Psoas muscle (tissue), 8 donors: Measurements from ENCODE around the gene EPHB1. TPM values are rescaled to one million over a fixed set of nuclear protein-coding genes. Genes with fewer than 3 reads are reported as not detected.
A peak's percentile ranks its signal among the peaks of the same experiment; 100 is the strongest.

Experiments
- ATAC-seq, 4 donors: fragments of 200-7000 bp; cut with Tn5 transposase; one replicate each; pipeline ENCODE4 v1.9.1; 2020; ENCODE audit warnings: moderate library complexity in 3 of 4, mild to moderate bottlenecking in 2 of 4
- DNase-seq, 2 donors: peaks; one replicate each; pipeline ENCODE4 v3.0.0-alpha.2; 2020
- H3K27ac ChIP-seq: fragments of 200-600 bp; one replicate; pipeline ENCODE4 v1.8.0; 2022
- H3K27me3 ChIP-seq, 3 donors: fragments of 200-600 bp in 1 of 3; one replicate each; pipeline versions ENCODE4 v1.6.1 to v1.8.0; 2013 to 2022; ENCODE audit warnings: low read length in 2 of 3, mild to moderate bottlenecking in 2 of 3, moderate library complexity in 1 of 3; ENCODE audit not compliant: insufficient read depth in 3 of 3
- H3K36me3 ChIP-seq, 2 donors: fragments of 200-600 bp in 1 of 2; one replicate each; pipeline versions ENCODE4 v1.6.1 to v1.8.0; 2013 to 2022; ENCODE audit warnings: low read depth in 1 of 2, mild to moderate bottlenecking in 1 of 2, moderate library complexity in 1 of 2; ENCODE audit not compliant: insufficient read depth in 1 of 2
- H3K4me1 ChIP-seq: fragments of 200-600 bp; one replicate; pipeline ENCODE4 v1.8.0; 2022
- H3K4me3 ChIP-seq: fragments of 200-600 bp; one replicate; pipeline ENCODE4 v1.8.0; 2022; ENCODE audit warnings: mild to moderate bottlenecking
- H3K9me3 ChIP-seq: fragments of 200-600 bp; one replicate; pipeline ENCODE4 v1.8.0; 2022
- WGBS, 3 donors: extraction: QIAGEN DNeasy Blood & Tissue Kit; methylation state at CpG; one replicate each; pipeline versions ENCODE4 v1.1.6 to v1.1.7; 2013; 5-methylcytosine and 5-hydroxymethylcytosine counted together
- intact Hi-C, 2 donors: fragments of 100-400 bp; cut with DNase I; formaldehyde crosslinking; loops; one replicate each; pipeline versions ENCODE4 v1.11.0 to v1.14.2; 2022
- polyA plus RNA-seq, 3 donors: library from polyadenylated mRNA; stranded (reverse); fragments of 200-250 nt; gene quantifications; one replicate each; pipeline ENCODE4 v1.2.3, GENCODE V29; 2013
- total RNA-seq, 4 donors: library from RNA; stranded (reverse); fragmentation: NEBNext Ultra II Directional in 2 of 4; extraction: Animal tissue kit (Norgen Biotek cat#: 25700) in 2 of 4; gene quantifications; one replicate each; pipeline versions ENCODE4 v1.2.1 to v1.2.4, GENCODE V29; 2021 to 2023
- TF ChIP-seq, protein P1 (sequence below): fragments of 200-600 bp; IDR thresholded peaks from one replicate; pipeline ENCODE4 v1.8.0; 2022; ENCODE audit warnings: antibody characterized with exemption
- donor health status: healthy with polysubstance abuse.
- donor health status: DM: no; HTN: no; CAD: no; lungs with moderate emphysema.
- donor health status: Bipolar disorder and iron deficiency.
- donor health status: healthy.
- donor health status: DM: yes; HTN: yes; CAD: no.
- donor health status: DM: no; HTN: no; CAD: no.
- donor health status: DM: no; HTN: no; CAD: no.
- donor health status: DM: yes; HTN: yes; CAD: no.

Gene EPHB1
- total and polyA plus RNA-seq, 7 donors = 0.85 to 6.3 (median 2.0) TPM

DNA sequence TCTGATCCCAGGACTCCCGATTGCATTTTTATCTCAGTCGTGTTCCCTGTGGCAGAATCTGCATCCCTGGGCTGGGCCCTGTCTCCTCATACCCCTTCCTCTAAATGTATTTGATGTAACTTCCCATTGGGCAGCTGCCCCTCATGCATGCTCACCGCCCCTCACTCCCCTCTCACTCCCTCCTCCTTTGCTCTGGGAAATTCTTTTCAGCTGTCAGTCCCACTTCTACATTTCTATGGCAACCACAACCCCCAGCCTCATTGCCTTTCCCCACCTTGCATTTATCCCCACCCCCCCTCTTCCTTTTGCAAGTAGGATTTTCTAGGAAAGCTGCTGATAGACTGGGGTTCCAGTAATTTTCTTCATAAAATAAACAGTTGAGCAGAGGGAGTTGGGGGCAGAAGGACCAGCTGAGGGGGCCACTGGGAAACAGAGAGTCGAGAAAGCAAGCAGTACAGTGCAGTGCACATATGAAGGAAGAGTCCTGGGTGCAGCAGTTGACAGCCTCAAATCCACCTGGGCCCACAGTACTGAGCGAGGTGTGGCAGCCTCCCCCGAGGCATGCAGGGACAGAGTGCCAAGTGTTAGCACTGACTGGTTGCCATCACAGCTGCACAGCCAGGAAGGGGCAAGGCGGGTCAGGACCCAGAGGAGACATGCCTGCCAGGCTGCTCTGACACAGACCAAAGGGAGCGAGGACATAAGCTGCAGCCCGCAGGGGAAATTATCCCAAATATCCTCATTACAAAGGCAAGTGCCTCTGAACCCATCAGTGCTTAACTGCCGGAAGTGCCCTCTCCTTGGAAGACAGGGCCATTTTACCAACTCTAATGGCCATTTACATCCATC, 476.3 kb downstream of the EPHB1 start:
- Histone ChIP-seq H3K4me1 (peaks cover 13% of the 10 kb centered on the region), H3K27ac (no peak overlapping the region), H3K36me3 (no peaks in the 10 kb centered on the region), H3K9me3 (no peaks in the 10 kb centered on the region), H3K27me3 (no peaks in the 10 kb centered on the region), H3K4me3 (no peak overlapping the region)
- TF ChIP-seq, protein P1, sequence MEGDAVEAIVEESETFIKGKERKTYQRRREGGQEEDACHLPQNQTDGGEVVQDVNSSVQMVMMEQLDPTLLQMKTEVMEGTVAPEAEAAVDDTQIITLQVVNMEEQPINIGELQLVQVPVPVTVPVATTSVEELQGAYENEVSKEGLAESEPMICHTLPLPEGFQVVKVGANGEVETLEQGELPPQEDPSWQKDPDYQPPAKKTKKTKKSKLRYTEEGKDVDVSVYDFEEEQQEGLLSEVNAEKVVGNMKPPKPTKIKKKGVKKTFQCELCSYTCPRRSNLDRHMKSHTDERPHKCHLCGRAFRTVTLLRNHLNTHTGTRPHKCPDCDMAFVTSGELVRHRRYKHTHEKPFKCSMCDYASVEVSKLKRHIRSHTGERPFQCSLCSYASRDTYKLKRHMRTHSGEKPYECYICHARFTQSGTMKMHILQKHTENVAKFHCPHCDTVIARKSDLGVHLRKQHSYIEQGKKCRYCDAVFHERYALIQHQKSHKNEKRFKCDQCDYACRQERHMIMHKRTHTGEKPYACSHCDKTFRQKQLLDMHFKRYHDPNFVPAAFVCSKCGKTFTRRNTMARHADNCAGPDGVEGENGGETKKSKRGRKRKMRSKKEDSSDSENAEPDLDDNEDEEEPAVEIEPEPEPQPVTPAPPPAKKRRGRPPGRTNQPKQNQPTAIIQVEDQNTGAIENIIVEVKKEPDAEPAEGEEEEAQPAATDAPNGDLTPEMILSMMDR = no peak
- intact Hi-C loops = no loop called here
- 38 to 51% (median 39%) methylated on average over 10 of the region's 10 CpGs for WGBS, 3 donors
- DNase-seq (peak in 1 of 2 donors; percentile 74), ATAC-seq (peak; percentile 51 to 96 (median 90))

DNA sequence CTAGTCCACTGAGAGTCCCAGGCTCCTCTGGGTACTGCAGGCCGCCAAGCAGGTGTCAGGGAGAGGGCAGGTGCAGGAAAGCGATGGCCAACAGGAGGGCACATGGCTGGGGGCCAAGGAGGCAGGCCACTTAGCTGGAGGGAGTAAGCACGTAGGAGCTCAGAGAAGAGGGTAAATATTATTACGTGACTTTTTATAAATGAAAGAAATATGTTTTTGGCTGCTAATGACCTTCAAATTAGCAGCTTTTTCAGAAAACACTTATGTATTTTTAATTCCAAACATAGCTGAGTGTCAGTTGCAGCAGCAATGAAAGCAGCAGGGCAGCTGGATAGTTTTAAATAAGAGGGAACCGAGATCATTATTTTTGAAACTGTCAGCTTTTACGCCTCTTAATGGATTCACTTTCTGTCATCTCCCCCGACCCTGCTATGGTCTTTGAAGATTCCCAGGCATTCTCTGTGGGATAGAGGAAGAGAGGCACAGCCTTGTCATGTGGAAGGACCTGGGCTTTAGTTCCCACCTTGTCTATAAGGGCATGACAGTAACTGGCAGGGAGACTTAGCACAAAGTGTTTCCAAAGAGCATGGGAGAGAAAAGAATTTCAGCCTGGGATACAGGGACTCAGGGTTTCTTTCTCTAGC, 477.1 kb downstream of the EPHB1 start:
- WGBS, 3 donors = 31 to 42% (median 42%) methylated on average over 7 of the region's 7 CpGs
- Histone ChIP-seq H3K27me3 (no peaks in the 10 kb centered on the region), H3K4me1 (peaks cover 10% of the 10 kb centered on the region), H3K27ac (no peak overlapping the region), H3K36me3 (no peaks in the 10 kb centered on the region), H3K4me3 (no peak overlapping the region), H3K9me3 (no peaks in the 10 kb centered on the region)
- ATAC-seq = peak in 3 of 4 donors; percentile 25 to 60 (median 57)
- intact Hi-C loops = no loop called here
- DNase-seq = peak in 1 of 2 donors; percentile 52
- TF ChIP-seq, protein P1 = no peak

DNA sequence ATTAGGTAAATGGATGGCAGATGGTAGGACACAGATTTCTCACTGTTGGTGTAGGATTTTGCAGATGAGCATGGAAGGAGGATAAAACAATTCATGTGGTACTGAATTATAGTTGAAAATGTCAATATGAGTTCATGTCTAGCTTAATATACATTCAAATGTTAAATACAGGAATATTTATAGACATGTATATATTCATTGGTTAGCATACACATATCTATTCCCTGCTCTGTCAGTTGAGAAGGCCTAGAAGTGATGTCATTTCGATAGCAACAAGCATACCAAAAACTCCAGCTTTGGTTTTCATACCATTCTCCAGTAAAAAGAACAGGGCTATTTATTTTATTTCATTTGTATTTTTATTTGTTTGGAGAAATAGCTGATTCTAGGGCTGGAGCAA, 497.1 kb downstream of the EPHB1 start:
- DNase-seq (no peak), ATAC-seq (no peak)
- H3K27ac ChIP-seq = no peak overlapping the region
- TF ChIP-seq, protein P1 = no peak
- H3K27me3 ChIP-seq = no peaks in the 10 kb centered on the region
- no peaks in the 10 kb centered on the region for H3K4me1 ChIP-seq
- no peaks in the 10 kb centered on the region for H3K36me3 ChIP-seq
- WGBS, 3 donors = 75 to 82% (median 78%) methylated on average over 1 of the region's 1 CpG
- H3K9me3 ChIP-seq = peaks cover 10% of the 10 kb centered on the region
- H3K4me3 ChIP-seq = no peak overlapping the region
- intact Hi-C loops = no loop called here

DNA sequence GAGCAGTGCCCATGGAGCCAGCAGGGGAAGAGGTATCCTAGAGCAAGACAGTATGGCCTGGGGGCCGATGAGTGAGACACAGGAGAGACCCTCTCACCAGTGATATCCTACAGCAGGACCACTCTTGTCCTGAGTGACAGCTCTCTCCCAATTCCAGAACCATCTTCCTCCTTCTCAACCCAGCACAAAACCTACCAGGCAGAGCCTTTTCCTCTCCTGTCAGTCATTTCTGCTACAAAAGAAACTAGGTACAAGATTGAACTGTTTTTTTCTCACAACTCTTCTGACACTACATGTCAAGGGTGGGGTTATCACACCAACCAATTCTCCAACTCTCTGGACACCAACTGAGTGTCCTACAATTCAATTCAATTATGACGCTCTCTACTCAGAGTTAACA, 506.6 kb downstream of the EPHB1 start:
- ATAC-seq (no peak), DNase-seq (no peak)
- TF ChIP-seq, protein P1 = no peak
- no peaks in the 10 kb centered on the region for H3K27me3 ChIP-seq
- H3K27ac ChIP-seq = no peak overlapping the region
- no peaks in the 10 kb centered on the region for H3K9me3 ChIP-seq
- no peaks in the 10 kb centered on the region for H3K36me3 ChIP-seq
- whole genome bisulfite sequencing, 3 donors = 86 to 94% (median 88%) methylated on average over 2 of the region's 2 CpGs
- no peaks in the 10 kb centered on the region for H3K4me1 ChIP-seq
- H3K4me3 ChIP-seq = no peak overlapping the region
- intact Hi-C loops = no loop called here
